ENCODE results near the gene ANKRD17. TPM values are rescaled to one million over a fixed set of nuclear protein-coding genes. Genes with fewer than 3 reads are reported as not detected.

Gene ANKRD17
- polyA plus RNA-seq, 1 of the 3 experiments (the other 2 are of a cell fraction) = 25.6 TPM

DNA sequence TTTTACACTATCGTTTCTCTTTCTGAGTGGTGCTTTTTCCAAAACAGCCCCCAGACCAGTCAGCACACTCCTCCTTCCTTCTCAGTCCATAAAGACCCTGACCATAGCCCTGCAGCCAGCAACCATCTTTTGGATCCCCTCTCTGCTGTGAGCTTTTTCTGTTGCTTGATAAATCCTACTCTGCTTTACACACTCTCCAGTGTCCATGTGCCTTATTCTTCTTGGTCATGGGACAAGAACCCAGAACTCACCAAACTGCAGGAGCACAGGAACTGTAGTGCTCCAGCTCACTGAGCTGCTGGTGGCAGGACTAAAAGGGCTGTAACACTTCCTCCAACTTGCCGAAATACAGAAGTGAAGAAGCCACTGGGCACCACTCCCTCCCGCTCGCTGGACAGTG lies 221.5 kb downstream of the ANKRD17 start:
- H3K4me1 ChIP-seq (ENCODE audit: control insufficient read depth in 1 of 2, insufficient read depth in 2 of 2, low read depth in 1 of 2, low read length in 1 of 2) = no peaks in the 10 kb centered on the region
- H3K27ac ChIP-seq (ENCODE audit: low read depth in 2 of 2, low read length in 1 of 2) = no peak overlapping the region
- H3K9me3 ChIP-seq = no peaks in the 10 kb centered on the region
- H3K9ac ChIP-seq = no peak overlapping the region
- TF ChIP-seq, protein P1, sequence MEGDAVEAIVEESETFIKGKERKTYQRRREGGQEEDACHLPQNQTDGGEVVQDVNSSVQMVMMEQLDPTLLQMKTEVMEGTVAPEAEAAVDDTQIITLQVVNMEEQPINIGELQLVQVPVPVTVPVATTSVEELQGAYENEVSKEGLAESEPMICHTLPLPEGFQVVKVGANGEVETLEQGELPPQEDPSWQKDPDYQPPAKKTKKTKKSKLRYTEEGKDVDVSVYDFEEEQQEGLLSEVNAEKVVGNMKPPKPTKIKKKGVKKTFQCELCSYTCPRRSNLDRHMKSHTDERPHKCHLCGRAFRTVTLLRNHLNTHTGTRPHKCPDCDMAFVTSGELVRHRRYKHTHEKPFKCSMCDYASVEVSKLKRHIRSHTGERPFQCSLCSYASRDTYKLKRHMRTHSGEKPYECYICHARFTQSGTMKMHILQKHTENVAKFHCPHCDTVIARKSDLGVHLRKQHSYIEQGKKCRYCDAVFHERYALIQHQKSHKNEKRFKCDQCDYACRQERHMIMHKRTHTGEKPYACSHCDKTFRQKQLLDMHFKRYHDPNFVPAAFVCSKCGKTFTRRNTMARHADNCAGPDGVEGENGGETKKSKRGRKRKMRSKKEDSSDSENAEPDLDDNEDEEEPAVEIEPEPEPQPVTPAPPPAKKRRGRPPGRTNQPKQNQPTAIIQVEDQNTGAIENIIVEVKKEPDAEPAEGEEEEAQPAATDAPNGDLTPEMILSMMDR (IDR thresholded peaks at IDR 0.05) = no peak
- no peak overlapping the region for H2AFZ ChIP-seq (ENCODE audit: low read depth)
- no peaks in the 10 kb centered on the region for H3K27me3 ChIP-seq (ENCODE audit: insufficient read depth)
- H3K4me2 ChIP-seq = no peak overlapping the region
- no peak overlapping the region for H3K4me3 ChIP-seq (ENCODE audit: low read depth in 2 of 2, low read length in 1 of 2)
- H3K79me2 ChIP-seq (ENCODE audit: insufficient read depth) = no peaks in the 10 kb centered on the region
- no peaks in the 10 kb centered on the region for H3K36me3 ChIP-seq (replicated peaks in 1 of 2; ENCODE audit: control insufficient read depth in 1 of 2, insufficient read depth in 2 of 2, low read length in 1 of 2)
- no peaks in the 10 kb centered on the region for H3F3A ChIP-seq (replicated peaks; ENCODE audit: insufficient read depth)
- no peaks in the 10 kb centered on the region for H4K20me1 ChIP-seq (ENCODE audit: insufficient read depth)
- no peak for DNase-seq
- POLR2A ChIA-PET = no interaction called here
- H3K9me2 ChIP-seq = no peaks in the 10 kb centered on the region
- 63% methylated on average over 4 of the region's 4 CpGs for WGBS (ENCODE audit: low lambda C conversion rate)
- CTCF ChIA-PET = no interaction called here

DNA sequence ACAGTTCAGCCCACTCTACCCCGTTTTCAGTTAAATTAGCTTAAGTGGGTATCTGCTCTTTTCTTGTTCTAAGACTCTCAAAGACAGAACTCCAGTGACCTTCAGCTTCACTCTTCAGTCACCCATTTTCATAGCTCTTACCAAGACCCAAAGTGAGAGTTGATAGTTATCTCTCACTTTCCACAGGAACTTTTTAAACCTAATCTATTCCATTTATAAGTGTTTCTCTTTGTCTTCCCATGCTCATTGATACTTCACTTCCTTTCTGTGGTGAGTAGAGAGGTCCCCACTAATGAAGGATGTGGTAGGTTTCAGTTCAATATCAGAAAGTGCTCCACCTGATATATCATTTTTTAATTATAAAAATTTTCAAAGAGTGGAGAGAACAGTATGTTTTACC lies 222.5 kb downstream of the ANKRD17 start:
- Histone ChIP-seq H3K27me3 (ENCODE audit: insufficient read depth) (no peaks in the 10 kb centered on the region), H3K4me1 (ENCODE audit: control insufficient read depth in 1 of 2, insufficient read depth in 2 of 2, low read depth in 1 of 2, low read length in 1 of 2) (no peaks in the 10 kb centered on the region), H3K9ac (no peak overlapping the region), H3K79me2 (ENCODE audit: insufficient read depth) (no peaks in the 10 kb centered on the region), H2AFZ (ENCODE audit: low read depth) (no peak overlapping the region), H3K9me2 (no peaks in the 10 kb centered on the region), H3K4me3 (ENCODE audit: low read depth in 2 of 2, low read length in 1 of 2) (no peak overlapping the region), H3K9me3 (no peaks in the 10 kb centered on the region), H3K27ac (ENCODE audit: low read depth in 2 of 2, low read length in 1 of 2) (no peak overlapping the region), H3K4me2 (no peak overlapping the region), H3K36me3 (replicated peaks in 1 of 2; ENCODE audit: control insufficient read depth in 1 of 2, insufficient read depth in 2 of 2, low read length in 1 of 2) (no peaks in the 10 kb centered on the region), H4K20me1 (ENCODE audit: insufficient read depth) (no peaks in the 10 kb centered on the region), H3F3A (replicated peaks; ENCODE audit: insufficient read depth) (no peaks in the 10 kb centered on the region)
- no peak for DNase-seq
- WGBS (ENCODE audit: low lambda C conversion rate) = 11% methylated on average over 1 of the region's 1 CpG
- TF ChIP-seq JUND (IDR thresholded peaks at IDR 0.05) (no peak), FOXJ3 (CRISPR knock-in tag; IDR thresholded peaks at IDR 0.05) (no peak), EZH2phosphoT487 (IDR thresholded peaks at IDR 0.05; ENCODE audit: borderline replicate concordance, low read depth) (no peak), FOSL2 (IDR thresholded peaks at IDR 0.05; ENCODE audit: borderline replicate concordance, low read depth) (no peak)
- POLR2A ChIA-PET = no interaction called here
- CTCF ChIA-PET = interaction anchor here (1.1 kb wide), 1 partner anchor 221 kb away, joined by 3 read pairs; no protein-coding TSS in a partner anchor

DNA sequence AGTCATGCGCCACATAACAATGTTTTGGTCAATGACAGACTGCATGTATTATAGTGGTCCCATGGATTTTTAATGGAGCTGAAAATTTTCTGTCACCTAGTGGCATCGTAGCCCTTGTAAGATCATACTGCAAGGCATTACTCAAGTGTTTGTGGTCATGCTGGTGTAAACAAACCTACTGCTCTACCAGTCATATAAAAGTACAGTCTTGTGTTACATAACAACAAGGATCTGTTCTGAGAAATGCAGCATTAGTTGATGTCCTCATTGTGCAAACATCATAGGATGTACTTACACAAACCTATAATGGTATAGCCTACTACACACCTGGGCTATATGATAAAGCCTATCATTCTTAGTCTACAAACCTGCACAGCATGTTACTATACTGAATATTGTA lies 223.7 kb downstream of the ANKRD17 start:
- H3K36me3 ChIP-seq (replicated peaks in 1 of 2; ENCODE audit: control insufficient read depth in 1 of 2, insufficient read depth in 2 of 2, low read length in 1 of 2) = no peaks in the 10 kb centered on the region
- H3K9me3 ChIP-seq = no peaks in the 10 kb centered on the region
- POLR2A ChIA-PET = no interaction called here
- no peak overlapping the region for H3K27ac ChIP-seq (ENCODE audit: low read depth in 2 of 2, low read length in 1 of 2)
- H3K9me2 ChIP-seq = no peaks in the 10 kb centered on the region
- no peaks in the 10 kb centered on the region for H3K27me3 ChIP-seq (ENCODE audit: insufficient read depth)
- WGBS (ENCODE audit: low lambda C conversion rate) = 50% methylated on average over 2 of the region's 2 CpGs
- no peak overlapping the region for H3K4me2 ChIP-seq
- no peak overlapping the region for H3K9ac ChIP-seq
- H4K20me1 ChIP-seq (ENCODE audit: insufficient read depth) = no peaks in the 10 kb centered on the region
- no peaks in the 10 kb centered on the region for H3F3A ChIP-seq (replicated peaks; ENCODE audit: insufficient read depth)
- H2AFZ ChIP-seq (ENCODE audit: low read depth) = no peak overlapping the region
- CTCF ChIA-PET = no interaction called here
- H3K4me1 ChIP-seq (ENCODE audit: control insufficient read depth in 1 of 2, insufficient read depth in 2 of 2, low read depth in 1 of 2, low read length in 1 of 2) = no peaks in the 10 kb centered on the region
- H3K79me2 ChIP-seq (ENCODE audit: insufficient read depth) = no peaks in the 10 kb centered on the region
- no peak for DNase-seq
- H3K4me3 ChIP-seq (ENCODE audit: low read depth in 2 of 2, low read length in 1 of 2) = no peak overlapping the region
- TF ChIP-seq, protein P2, sequence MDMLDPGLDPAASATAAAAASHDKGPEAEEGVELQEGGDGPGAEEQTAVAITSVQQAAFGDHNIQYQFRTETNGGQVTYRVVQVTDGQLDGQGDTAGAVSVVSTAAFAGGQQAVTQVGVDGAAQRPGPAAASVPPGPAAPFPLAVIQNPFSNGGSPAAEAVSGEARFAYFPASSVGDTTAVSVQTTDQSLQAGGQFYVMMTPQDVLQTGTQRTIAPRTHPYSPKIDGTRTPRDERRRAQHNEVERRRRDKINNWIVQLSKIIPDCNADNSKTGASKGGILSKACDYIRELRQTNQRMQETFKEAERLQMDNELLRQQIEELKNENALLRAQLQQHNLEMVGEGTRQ (IDR thresholded peaks at IDR 0.05; ENCODE audit: borderline replicate concordance, low read depth, low read length) = no peak
- TF ChIP-seq, protein P3, sequence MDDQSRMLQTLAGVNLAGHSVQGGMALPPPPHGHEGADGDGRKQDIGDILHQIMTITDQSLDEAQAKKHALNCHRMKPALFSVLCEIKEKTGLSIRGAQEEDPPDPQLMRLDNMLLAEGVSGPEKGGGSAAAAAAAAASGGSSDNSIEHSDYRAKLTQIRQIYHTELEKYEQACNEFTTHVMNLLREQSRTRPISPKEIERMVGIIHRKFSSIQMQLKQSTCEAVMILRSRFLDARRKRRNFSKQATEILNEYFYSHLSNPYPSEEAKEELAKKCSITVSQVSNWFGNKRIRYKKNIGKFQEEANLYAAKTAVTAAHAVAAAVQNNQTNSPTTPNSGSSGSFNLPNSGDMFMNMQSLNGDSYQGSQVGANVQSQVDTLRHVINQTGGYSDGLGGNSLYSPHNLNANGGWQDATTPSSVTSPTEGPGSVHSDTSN (IDR thresholded peaks at IDR 0.05) = no peak
- TF ChIP-seq JUND (IDR thresholded peaks at IDR 0.05) (no peak), MEF2A (IDR thresholded peaks at IDR 0.05; ENCODE audit: borderline replicate concordance, low read depth) (no peak), TEAD4 (IDR thresholded peaks at IDR 0.05; ENCODE audit: borderline replicate concordance, insufficient read depth) (no peak), RFX5 (IDR thresholded peaks at IDR 0.05; ENCODE audit: low read length) (no peak)
- TF ChIP-seq, protein P4, sequence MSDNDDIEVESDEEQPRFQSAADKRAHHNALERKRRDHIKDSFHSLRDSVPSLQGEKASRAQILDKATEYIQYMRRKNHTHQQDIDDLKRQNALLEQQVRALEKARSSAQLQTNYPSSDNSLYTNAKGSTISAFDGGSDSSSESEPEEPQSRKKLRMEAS (IDR thresholded peaks at IDR 0.05; ENCODE audit: low read depth) = no peak

Data from SK-N-SH (cell line).